SK-N-MC (cell line): Measurements from ENCODE around the gene H2BK1.

Experiments used
- DNase-seq: peaks from one replicate; pipeline ENCODE4 v3.0.0-alpha.2; 2011; ENCODE audit warnings: low read depth, low spot score
- H3K27ac ChIP-seq: fragments of 200-600 bp; sonication (generic); 2 replicates; pipeline ENCODE4 v1.5.1; 2016; ENCODE audit warnings: mixed run types
- H3K36me3 ChIP-seq: fragments of 200-600 bp; sonication (generic); 2 replicates; pipeline ENCODE4 v1.6.1; 2017; ENCODE audit warnings: antibody characterized with exemption, low read length, mixed read lengths; ENCODE audit not compliant: insufficient read depth
- H3K4me3 ChIP-seq: fragments of 200-600 bp; sonication (generic); 2 replicates; pipeline ENCODE4 v1.5.1; 2016
- H3K9ac ChIP-seq: fragments of 200-600 bp; sonication (generic); 2 replicates; pipeline ENCODE4 v1.8.0; 2017; ENCODE audit warnings: mixed run types, mixed read lengths; ENCODE audit not compliant: insufficient read length
- H3K9me3 ChIP-seq: fragments of 200-600 bp; sonication (generic); 2 replicates; pipeline ENCODE4 v1.6.1; 2017; ENCODE audit warnings: low read depth, mild to moderate bottlenecking, antibody characterized with exemption, low read length, moderate library complexity, mixed read lengths
- EZH2 ChIP-seq: fragments of 200-600 bp; sonication (generic); IDR thresholded peaks from one replicate; pipeline ENCODE4 v1.6.1; 2017; ENCODE audit warnings: antibody characterized with exemption
- FOXP2 ChIP-seq: optimal IDR thresholded peaks from 2 replicates; pipeline ENCODE3; 2011; ENCODE audit warnings: mild to moderate bottlenecking, moderate library complexity; ENCODE audit not compliant: insufficient read depth; ENCODE audit errors: extremely low read length, control extremely low read depth
- POLR2AphosphoS5 ChIP-seq: IDR thresholded peaks from 2 replicates; pipeline ENCODE4 v1.6.1; 2012; ENCODE audit warnings: mild to moderate bottlenecking, low read depth, low read length, borderline replicate concordance

Gene H2BK1

DNA sequence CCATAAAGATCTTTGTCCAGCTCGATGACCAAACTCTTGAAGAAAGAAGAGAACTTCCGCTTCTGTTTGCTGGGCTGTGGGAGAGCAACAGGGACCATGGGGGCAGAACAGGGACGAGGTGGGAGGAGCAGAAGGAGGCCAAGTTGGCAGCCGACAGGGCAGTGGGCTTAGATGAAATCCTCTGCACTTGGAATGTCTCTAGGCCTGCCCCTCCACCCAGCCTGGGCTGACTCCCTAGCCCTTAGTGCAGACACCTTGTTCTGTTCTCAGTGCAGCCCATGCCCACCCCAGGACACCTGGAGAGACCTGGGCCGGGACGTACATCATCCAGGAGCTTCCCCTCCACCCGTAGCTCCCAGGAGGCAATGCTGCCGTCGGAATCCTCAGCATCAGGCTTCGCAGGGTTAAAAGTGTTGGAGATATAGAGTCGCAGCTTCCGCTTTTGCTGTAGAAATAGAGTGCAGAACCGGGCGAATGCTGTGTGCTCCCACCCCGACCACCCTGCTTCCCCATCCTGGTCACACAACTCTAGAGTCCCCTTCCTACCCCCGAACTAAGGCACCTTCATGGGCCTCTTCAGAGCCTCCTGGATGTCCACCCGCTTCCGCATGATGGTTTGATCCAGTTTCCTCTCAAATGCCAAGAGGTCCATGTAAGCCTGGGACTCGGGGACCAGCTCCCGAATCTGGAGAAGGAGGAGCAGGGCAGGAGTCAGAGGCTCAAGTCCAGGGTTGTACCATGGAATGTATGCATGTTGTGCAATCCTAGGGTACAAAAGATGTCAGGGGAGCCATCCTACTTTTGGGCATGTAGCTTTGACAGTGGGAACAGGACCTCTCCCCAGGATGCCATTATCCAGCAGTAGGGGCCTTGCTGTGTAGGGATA is 32.1 kb upstream of the H2BK1 start:
- Histone ChIP-seq H3K9me3 (no peaks in the 10 kb centered on the region), H3K36me3 (no peaks in the 10 kb centered on the region; the same call in 1 of the 2 replicates), H3K9ac (no peak overlapping the region), H3K27ac (no peak overlapping the region), H3K4me3 (no peak overlapping the region)
- DNase-seq: no peak
- TF ChIP-seq POLR2AphosphoS5: no peak
- TF ChIP-seq FOXP2: no peak
- no peak for TF ChIP-seq EZH2

DNA sequence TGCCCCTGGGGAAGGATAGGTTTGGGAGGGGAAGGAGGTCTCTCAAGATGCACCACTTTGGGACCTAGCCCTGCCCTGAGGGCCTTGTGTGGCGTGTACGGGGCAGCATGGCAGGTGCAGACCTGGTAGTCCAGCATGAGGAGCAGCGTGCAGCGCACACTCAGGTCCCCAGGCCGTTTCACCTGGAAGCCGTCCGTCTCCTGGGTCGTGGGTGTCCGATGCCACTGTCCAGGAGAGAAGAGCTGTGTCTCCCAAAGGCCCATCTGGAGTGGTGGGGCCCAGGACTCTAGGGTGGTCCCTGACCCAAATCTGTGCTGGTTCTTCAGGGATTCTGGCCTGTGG is 31.4 kb upstream of the H2BK1 start:
- H3K9ac ChIP-seq: no peak overlapping the region
- TF ChIP-seq POLR2AphosphoS5 (no peak), FOXP2 (no peak)

DNA sequence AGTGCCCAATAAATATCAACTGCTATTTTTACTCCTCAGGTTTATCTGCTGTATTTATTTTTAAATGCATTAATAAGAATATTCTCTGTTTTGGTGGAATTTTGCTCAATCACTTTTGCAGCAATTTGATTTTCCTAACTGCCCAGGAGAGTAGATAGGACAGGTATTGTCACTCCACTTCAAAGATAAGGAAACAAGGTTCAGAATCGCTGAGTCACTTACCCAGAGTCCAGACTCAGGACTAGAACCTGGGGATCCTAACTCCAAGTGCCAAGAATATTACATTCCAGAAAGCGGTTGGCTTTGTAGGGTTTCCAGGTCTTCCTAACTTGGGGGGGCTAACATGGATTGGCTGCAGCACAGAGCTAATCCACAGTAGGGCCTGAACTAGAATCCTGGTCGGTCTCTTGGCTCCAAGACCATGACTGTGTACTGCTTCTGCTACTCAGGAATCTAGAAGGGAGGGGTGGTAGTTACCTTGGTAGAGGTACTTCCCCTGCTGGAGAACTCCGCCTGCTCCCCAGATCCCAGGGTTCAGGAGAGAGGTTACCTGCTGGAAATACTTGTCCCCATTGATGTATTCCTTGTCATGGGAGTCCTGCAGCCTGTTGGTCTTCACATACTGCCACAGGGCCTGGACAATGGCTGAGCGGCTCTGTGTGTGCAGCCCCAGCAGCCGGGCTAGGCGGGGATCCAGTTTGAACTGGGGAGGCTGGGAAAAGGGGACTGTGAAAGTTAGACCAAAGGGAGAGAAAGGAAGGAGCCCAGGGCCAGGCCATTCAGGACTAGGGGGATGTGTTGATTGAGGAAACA is 30.9 kb upstream of the H2BK1 start:
- 0 out of 2 replicates have a peak overlapping the region, but pooled peaks have one; percentile 3 for H3K27ac ChIP-seq
- H3K36me3 ChIP-seq: no peaks in the 10 kb centered on the region; the same call in 1 of the 2 replicates
- no peak for TF ChIP-seq FOXP2
- H3K4me3 ChIP-seq: no peak overlapping the region
- no peak for DNase-seq
- no peak overlapping the region for H3K9ac ChIP-seq
- no peaks in the 10 kb centered on the region for H3K9me3 ChIP-seq

More for the DNA sequence above, 31.4 kb upstream of the H2BK1 start:
- Histone ChIP-seq H3K27ac (no peak overlapping the region), H3K36me3 (no peaks in the 10 kb centered on the region; the same call in 1 of the 2 replicates), H3K4me3 (no peak overlapping the region), H3K9me3 (no peaks in the 10 kb centered on the region)
- no peak for DNase-seq

DNA sequence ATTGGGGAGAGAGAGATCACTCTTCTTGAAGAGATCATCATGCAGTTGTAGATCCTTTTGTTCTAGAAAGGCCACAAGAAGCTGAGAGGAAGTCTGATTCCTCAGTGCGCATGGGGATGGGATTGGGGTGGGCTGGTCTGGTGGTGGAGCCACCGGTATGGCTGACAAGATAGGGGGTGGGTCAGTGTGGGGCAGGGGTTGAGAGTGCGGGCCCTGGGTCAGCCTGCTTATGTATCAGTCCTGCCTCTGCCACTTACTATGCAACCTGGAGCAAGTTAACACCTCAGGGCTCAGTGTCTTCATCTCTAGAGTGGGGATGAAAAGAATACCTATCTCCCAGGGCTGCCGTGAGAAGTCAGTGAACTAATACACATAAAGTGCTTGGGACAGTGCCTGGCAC is 30.2 kb upstream of the H2BK1 start:
- no peak overlapping the region for H3K9ac ChIP-seq
- H3K9me3 ChIP-seq: no peaks in the 10 kb centered on the region
- no peak for TF ChIP-seq POLR2AphosphoS5
- TF ChIP-seq EZH2: no peak
- no peak for TF ChIP-seq FOXP2
- 0 out of 2 replicates have a peak overlapping the region, but pooled peaks have one; percentile 3 for H3K27ac ChIP-seq
- H3K36me3 ChIP-seq: no peaks in the 10 kb centered on the region; the same call in 1 of the 2 replicates
- H3K4me3 ChIP-seq: no peak overlapping the region
- no peak for DNase-seq

DNA sequence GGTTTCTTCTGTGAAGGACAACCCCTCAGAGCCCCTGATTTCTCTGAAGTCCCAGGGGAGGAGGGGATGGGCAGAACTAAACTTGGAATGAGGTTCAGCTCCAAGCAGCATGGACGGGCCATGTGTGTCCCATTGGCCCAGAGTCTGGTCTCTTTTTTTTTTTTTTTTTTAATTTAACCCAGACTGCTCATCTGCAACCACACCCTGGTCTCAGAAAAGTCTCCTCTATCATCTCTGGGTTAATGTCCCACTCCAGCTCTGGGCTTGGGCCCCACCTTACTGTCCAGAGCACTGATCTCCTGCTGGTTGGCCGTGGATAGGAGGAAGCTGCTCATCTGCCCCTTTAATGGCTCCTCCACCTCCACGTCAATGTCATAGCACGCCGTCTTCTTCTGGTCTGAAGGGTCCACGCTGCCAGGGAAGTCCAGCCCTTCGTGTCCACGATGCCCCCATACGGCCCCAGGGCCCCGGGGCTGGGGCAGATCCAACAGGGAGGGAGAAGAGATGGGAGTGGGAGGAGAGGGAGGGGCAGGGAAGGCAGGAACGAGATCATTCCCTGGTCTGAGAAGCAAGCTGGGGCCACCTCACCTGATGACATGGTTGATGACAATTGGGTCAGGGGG is 29.7 kb upstream of the H2BK1 start:
- H3K4me3 ChIP-seq: no peak overlapping the region
- H3K27ac ChIP-seq: no peak overlapping the region
- no peak for TF ChIP-seq POLR2AphosphoS5
- TF ChIP-seq FOXP2: no peak
- no peak for TF ChIP-seq EZH2
- no peak overlapping the region for H3K9ac ChIP-seq
- H3K36me3 ChIP-seq: no peaks in the 10 kb centered on the region; the same call in 1 of the 2 replicates
- no peak for DNase-seq
- H3K9me3 ChIP-seq: no peaks in the 10 kb centered on the region

DNA sequence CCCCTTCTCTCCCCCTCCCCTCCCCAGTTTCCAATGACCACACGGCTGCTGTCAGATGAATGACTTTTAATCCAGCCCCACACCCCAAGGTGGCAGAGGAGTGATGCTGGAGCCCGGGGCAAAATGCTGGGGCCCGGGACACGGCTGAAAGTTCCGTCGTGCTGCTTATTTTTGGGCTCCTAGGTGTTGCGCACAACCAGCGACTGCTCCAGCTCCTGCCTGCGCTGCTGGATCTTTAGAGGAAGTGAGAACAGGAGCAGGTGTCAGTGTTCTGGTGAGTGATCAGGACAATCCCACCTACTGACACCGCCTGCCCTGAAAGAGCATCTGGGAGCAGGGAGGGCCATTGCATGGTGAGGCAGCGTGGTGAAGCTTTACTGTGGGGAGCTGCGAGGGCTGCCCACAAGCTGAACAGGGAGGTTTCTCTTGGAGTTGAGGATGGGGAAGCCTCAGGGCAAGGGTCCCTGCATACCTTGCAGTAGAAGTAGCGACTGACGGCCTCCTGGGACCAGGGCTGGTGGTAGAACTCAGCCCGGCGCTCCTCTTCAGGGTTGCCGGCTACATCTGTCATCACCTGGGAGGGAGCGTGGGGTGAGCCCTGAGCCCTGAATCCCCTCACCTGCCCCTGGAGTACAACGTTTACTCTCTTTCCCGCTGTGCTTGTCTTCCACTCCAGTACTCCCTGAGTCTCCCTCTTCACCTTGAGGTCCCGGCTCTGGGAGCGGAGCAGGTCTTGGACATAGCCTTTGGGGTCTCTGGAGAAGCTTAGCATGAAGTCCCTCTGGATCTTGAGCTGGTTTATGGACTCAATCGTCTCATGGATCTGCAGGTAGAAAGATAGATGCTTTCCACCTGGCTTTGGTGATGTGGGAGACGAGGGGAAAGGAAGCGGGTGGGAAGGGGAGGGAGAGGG is 28.9 kb upstream of the H2BK1 start:
- no peak for DNase-seq
- H3K36me3 ChIP-seq: no peaks in the 10 kb centered on the region; the same call in 1 of the 2 replicates
- TF ChIP-seq EZH2: no peak
- TF ChIP-seq FOXP2: no peak
- TF ChIP-seq POLR2AphosphoS5: no peak

DNA sequence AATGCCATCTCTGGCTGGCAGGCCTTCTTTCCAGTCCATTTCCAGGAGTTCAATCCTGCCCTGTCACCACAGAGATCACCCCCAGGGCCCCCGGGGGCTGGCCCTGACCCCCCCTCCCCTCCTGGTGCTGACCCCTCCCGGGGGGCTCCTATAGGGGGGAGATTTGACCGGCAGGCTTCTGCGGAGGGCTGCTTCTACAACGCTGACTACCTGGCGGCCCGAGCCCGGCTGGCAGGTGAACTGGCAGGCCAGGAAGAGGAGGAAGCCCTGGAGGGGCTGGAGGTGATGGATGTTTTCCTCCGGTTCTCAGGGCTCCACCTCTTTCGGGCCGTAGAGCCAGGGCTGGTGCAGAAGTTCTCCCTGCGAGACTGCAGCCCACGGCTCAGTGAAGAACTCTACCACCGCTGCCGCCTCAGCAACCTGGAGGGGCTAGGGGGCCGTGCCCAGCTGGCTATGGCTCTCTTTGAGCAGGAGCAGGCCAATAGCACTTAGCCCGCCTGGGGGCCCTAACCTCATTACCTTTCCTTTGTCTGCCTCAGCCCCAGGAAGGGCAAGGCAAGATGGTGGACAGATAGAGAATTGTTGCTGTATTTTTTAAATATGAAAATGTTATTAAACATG is 28.0 kb upstream of the H2BK1 start:
- H3K4me3 ChIP-seq: no peak overlapping the region
- TF ChIP-seq POLR2AphosphoS5 (no peak), EZH2 (no peak), FOXP2 (no peak)
- DNase-seq: no peak
- H3K9ac ChIP-seq: no peak overlapping the region
- H3K9me3 ChIP-seq: no peaks in the 10 kb centered on the region
- H3K36me3 ChIP-seq: no peaks in the 10 kb centered on the region; the same call in 1 of the 2 replicates
- no peak overlapping the region for H3K27ac ChIP-seq

More for the DNA sequence above, 28.9 kb upstream of the H2BK1 start:
- Histone ChIP-seq H3K9ac (no peak overlapping the region), H3K4me3 (no peak overlapping the region), H3K27ac (no peak overlapping the region), H3K9me3 (no peaks in the 10 kb centered on the region)
